Ureter (tissue), 1 donor: Measurements from ENCODE around the gene MYBL2. TPM values are rescaled to one million over a fixed set of nuclear protein-coding genes. Genes with fewer than 3 reads are reported as not detected.
"Not testable (repeated sequence)": the region's sequence is repeated elsewhere in the genome, so short reads cannot be mapped to it uniquely, and the experiment has no call there.

Source experiments
- DNase-seq: peaks from one replicate; pipeline ENCODE4 v3.0.0-alpha.2; 2020; ENCODE audit warnings: low spot score
- total RNA-seq: library from RNA; stranded (reverse); gene quantifications from one replicate; pipeline ENCODE4 v1.2.4, GENCODE V29; 2023
- donor health status: DM: yes; HTN: yes; CAD: no.

Gene MYBL2
- total RNA-seq, 1 donor from 2014 or later = 0.60 TPM

- no peak for DNase-seq
These were observed 84.5 kb downstream of the MYBL2 start for GRCh38 chr20:43751167-43752050.

GRCh38 chr20:43752051-43752360, 85.1 kb downstream of the MYBL2 start:
- DNase-seq = no peak

DNA sequence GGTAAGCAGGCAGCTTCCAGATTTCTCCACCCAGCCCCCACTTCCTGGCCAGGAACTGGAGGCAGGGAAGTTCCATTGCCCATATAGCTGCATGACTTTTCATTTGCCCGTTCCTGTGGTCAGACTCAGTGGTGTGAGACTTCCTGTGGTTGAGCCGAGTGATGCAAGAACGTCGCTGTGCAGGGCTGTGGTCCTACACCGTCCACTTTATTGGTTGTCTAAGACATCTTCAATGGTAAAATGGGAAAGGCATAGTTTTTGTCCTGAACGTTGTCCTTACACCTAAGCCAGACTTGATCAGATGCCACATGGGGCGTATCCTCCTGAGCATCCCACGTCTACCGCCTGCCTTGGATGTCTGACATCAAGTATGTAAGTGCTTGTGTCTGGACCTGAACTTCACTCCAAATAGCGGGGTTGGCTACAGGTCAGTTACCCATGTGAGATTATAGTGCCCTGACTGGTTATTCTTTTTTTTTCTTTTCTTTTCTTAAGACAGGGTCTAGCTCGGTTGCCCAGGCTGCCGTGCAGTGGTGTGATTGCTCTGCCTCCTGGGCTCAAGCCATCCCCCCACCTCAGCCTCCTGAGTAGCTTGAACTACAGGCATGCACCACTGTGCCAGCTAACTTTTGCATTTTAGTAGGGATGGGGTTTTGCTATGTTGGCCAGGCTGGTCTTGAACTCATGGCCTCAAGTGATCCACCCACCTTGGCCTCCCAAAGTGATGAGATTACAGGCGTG, 85.8 kb downstream of the MYBL2 start:
- no peak for DNase-seq

DNA sequence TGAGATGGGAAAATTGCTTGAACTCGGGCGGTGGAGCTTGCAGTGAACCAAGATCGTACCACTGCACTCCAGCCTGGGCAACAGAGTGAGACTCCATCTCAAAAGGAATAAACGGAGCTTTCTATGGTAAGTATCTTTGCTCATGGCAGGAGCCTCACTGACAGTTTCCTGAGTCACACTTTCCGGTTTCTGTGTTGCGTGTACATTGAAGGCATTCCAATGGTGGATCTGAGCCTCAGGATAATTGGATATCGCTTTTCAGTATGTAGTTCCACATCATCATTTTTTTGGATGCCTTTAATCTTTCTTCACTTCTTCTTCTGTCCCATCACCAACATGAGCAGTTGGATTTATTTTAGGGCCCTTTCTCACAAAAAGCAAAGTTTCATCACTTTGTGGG, 88.5 kb downstream of the MYBL2 start:
- DNase-seq = no peak

GRCh38 chr20:43755851-43756250, 88.9 kb downstream of the MYBL2 start:
- no peak for DNase-seq

GRCh38 chr20:43757888-43758287, 91.0 kb downstream of the MYBL2 start:
- DNase-seq = not testable (repeated sequence)

DNA sequence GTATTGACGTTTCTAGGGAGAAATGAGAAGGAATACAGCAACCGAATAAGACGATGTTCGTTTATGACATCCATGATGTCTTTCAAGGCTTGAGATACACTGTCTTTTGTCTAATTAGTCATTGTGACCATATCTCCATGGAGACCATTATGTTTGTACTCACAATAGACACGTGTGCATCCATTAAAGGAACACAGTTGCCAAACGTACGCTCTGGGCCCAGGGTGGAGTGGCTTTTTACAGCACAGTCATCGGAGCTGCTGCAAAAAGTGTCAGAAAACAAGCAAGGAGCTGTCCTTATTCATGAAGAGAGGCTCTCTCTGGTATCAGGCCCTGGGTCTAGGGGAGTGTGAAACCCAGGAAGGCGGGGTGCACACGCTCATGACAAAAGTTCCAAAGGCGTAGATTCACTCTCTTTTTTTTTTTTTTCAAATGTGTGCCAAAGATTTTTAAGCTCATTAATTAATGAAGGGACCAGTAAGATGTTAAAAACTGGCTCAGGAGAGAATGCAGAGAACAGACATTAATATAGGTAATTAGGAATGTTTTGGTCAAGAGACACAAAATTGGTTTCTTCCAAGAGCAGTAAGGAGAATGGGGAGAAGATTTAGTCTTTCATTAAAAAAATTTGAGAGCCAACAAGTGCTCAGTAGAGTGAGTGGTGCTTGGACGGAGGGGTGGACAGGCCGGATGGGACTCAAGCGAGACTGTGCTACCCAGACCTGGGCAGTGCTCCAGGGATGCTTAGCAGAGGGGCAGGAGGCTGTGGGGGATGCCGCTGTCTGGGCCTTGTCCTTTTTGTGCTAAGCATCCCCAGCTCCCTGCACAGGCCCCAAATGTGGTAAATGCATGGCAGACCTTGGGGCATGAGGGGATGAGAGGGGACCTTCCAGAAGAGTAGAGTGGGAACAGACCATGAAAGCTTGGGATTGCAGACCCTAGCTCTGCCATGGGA, 94.7 kb downstream of the MYBL2 start:
- no peak for DNase-seq

DNA sequence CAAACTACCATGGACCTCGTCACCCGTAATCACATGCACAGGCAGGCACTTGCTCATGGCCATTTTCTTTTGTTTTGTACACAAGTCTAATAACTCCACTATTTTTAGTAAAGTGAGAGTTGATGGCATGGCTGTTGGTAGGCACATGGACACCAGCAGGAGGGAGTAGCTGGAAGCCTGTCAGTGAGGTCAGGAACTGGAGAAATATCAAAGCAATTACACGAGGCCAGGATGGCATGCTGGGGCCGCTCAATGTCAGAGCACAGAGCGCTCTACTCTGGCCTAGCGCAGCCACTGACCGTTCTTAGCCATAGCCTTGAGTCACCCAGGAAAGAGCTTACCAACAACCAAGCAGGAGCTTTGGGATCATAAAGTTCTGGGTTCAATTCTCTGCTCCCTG, 96.0 kb downstream of the MYBL2 start:
- DNase-seq = no peak

DNA sequence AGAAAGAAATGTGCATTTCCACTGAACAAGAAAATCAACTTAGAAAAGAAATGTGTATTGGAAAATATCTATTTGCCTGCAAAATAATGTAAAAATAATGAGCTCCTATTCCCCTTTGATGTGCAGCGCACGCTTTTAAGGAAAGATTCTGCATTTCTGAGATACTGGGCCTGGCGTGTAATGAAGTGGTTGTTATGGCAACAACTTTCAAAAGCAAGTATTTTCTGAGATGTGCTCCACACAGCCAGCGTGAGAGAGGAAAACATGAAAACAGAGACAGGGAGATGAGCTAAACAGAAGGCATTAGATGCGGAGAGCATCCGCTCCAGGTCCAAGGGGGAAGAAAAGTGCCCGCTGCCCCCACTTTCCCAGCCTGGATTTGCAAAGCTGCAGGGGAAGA, 99.0 kb downstream of the MYBL2 start:
- no peak for DNase-seq

Other genes with a start within 250 kb of the MYBL2 start
- 192 TPM for gene SRSF6, start 209.2 kb upstream of the MYBL2 start, total RNA-seq
- 24.7 TPM for gene L3MBTL1, start 159.4 kb upstream of the MYBL2 start, total RNA-seq
- 29.8 TPM for gene SGK2, start 108.1 kb upstream of the MYBL2 start, total RNA-seq
- 33.9 TPM for gene IFT52, start 76.2 kb upstream of the MYBL2 start, total RNA-seq
- not detected for gene GTSF1L, start 59.9 kb downstream of the MYBL2 start, total RNA-seq
- gene TOX2, start 247.7 kb downstream of the MYBL2 start, total RNA-seq = 3.9 TPM